IPS-18c (cell line): ENCODE measurements around the gene RGL1.

Experiments
- H3K4me3 ChIP-seq: 2 replicates; pipeline ENCODE4 v1.7.0; 2013; ENCODE audit warnings: low read depth, mild to moderate bottlenecking, low read length, moderate library complexity; ENCODE audit not compliant: insufficient read depth
- H3K9me3 ChIP-seq: one replicate; pipeline ENCODE4 v1.6.1; 2013; ENCODE audit warnings: mild to moderate bottlenecking, low read length, moderate library complexity; ENCODE audit not compliant: control insufficient read depth, insufficient read depth

RGL1 gene

DNA sequence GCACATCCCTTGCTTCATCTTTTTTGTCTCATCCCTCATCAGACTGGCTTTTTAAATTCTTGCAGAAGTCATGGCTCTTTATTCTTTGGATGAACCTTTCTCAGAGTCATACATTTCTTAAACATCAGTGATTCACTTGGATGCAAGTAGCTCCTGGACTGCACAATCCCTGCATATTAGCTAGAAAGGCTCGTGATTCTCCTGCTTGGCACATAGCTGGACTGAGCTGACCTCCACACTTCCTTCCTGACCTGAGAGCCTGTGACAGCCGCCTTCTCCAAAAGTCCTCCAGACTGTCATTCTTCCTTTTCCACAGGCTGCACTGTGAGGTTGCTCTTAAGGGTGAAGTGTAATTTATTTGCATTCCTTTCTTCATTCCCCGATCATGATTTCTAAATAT is 109.4 kb downstream of the RGL1 start:
- Histone ChIP-seq H3K9me3 (no peaks in the 10 kb centered on the region), H3K4me3 (no peak overlapping the region)

DNA sequence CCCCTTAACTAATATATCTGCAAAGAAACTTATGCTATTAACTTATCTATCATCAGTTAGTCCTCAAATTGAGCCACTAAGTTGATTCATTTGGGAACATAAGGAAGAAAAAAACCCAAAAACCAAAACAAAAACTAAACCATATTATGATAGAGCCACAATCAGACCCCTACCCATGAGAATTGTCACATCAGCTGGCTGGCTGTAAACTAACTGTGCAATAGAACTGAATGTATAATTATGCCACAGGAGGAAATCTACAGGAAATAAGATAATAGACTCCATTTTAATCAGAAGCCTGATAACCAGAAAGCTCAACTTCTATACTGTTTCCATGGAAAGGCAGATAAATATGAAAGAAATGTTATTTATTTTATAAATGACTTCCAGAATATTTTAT is 110.0 kb downstream of the RGL1 start:
- H3K9me3 ChIP-seq: no peaks in the 10 kb centered on the region

DNA sequence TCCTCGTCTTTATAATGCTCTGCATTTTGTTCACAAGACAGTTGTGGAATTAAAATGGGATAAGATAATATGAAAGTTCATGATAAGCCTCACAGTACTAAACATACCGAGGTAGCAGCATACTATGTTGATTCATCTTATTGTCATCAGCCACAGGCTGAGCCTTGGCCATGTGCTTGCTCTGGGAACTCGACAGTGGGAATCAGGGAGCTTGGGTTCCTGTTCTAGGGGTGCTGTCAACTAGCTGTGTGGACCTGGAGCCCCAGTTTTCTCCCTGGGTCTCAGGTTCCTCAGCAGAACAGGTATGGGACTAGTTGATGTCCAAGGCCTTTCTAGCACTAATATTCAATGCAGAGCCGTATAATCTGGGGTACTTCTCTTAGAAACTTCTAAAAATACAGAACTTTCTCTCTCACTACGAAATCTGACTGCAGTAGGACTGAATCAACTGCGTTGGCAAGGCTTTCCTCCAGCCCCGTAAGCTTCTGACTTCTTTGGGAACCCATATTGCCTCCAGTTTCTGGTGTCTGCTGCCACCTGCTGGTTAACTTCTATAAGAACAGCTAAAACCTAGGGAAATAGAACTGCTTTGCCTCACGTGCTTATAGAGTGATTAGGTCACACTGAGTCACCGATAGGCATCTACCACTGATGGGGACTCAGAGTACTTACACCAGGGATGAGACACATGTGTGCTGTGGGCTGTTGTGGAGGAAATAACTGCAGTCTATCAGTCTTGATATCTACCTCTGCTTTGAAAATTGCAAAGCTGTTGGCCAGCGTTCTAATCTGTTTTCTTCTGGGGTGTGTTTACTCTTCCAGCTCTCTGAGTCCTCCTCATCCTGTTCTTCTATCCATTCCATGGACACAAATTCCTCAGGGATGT is 110.9 kb downstream of the RGL1 start:
- no peaks in the 10 kb centered on the region for H3K9me3 ChIP-seq
- H3K4me3 ChIP-seq: no peak overlapping the region

More for the DNA sequence above, 110.0 kb downstream of the RGL1 start:
- H3K4me3 ChIP-seq: no peak overlapping the region

DNA sequence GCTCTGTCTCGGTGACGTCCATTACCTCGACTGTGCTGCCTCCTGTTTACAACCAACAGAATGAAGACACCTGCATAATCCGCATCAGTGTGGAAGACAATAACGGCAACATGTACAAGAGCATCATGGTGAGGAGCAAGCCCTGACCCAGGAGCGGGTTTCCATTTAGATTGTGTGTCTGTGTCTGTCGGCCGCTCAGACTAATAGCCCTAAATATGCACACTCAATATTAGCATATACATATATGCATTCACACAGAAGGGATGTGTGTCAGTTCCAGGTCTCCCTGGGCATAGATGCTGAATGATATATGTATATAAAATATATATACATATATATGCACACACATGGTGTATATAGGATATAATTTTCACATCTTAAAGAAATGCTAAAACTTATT is 111.7 kb downstream of the RGL1 start:
- H3K9me3 ChIP-seq: no peaks in the 10 kb centered on the region
- no peak overlapping the region for H3K4me3 ChIP-seq

DNA sequence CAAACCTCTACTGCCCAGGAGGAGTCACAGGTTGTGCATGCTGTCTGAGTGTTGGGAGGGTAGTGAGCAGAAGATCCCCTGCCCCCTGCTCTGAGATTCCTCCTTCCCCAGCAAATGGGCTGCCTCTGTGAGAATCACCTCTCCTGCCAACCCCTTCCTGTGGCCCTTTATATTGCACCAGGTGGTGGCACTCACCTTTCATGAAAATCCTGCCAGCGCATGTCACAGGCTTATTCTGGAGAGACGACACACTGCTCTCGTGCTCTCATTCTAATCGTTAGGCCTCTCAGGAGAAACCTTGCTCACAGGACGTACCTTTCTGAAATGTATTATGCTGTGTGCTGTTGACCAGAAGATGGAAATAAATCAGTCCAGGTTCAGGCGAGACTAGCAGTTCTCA is 113.7 kb downstream of the RGL1 start:
- Histone ChIP-seq H3K4me3 (no peak overlapping the region), H3K9me3 (no peaks in the 10 kb centered on the region)

DNA sequence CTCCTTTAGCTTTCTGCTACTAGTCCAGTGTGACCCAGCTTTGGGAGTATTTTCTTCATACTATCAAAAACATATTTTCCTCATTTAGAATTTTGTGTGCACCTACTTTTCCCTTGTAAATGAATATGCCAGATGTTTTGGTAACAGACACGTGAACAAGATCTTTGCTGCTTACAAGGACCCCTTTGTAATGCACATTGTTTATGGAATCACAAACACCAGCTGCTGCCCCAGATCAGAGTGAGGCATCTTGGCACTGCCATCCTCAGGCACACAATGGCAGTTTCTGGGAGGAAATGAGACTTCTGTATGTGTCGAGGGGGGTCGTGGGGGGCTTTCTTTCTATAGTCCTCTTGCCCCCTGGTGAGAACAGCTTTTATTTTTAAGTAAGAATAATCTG is 115.7 kb downstream of the RGL1 start:
- no peak overlapping the region for H3K4me3 ChIP-seq
- no peaks in the 10 kb centered on the region for H3K9me3 ChIP-seq

DNA sequence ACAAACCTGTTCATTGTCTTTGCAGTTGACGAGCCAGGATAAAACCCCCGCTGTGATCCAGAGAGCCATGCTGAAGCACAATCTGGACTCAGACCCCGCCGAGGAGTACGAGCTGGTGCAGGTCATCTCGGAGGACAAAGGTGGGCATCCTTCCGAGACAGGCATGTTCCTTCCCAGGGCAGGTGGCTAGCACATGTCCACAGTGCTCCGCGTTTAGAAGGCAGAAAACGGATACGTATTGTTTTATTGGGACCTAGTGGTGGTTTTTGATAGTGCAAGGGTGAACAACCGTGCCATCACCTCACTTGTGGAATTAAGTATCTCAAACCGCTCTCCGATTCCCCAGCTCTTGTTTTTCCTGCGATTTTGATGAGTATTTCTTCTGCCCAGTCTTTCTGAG is 117.3 kb downstream of the RGL1 start:
- H3K9me3 ChIP-seq: no peaks in the 10 kb centered on the region
- H3K4me3 ChIP-seq: no peak overlapping the region

DNA sequence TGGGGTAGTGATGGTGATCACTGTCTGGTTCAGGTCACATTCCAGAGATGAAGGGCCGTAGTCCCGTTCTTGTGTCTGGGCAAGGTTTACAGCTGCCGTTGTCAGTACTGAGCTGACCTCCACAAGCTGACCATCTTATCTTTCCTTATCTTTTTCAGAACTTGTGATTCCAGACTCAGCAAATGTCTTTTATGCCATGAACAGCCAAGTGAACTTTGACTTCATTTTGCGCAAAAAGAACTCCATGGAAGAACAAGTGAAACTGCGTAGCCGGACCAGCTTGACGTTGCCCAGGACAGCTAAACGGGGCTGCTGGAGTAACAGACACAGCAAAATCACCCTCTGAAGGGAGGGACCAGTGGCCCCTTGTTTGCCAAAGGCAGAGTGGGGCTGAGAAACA is 121.0 kb downstream of the RGL1 start:
- H3K9me3 ChIP-seq: peaks cover 3% of the 10 kb centered on the region
- H3K4me3 ChIP-seq: no peak overlapping the region

DNA sequence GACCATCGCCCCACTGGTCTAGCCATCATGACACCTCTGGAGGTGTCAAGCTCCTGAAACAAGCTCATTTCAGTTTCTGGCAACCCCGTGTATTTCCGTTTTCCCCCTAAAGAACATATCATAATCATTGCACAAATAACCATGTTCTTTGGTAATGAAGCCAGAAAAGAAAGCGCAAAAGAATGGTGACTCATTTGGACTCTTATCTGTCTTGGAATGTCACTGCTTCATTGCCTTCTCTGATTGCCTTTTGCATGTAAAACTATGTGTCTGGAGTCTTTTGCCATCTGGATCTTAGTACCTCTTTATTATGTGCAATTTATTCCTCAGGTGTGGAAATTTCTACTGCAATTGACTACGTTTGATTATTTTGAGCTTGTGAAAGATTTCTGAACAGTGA is 122.1 kb downstream of the RGL1 start:
- Histone ChIP-seq H3K4me3 (no peak overlapping the region), H3K9me3 (peaks cover 3% of the 10 kb centered on the region)

DNA sequence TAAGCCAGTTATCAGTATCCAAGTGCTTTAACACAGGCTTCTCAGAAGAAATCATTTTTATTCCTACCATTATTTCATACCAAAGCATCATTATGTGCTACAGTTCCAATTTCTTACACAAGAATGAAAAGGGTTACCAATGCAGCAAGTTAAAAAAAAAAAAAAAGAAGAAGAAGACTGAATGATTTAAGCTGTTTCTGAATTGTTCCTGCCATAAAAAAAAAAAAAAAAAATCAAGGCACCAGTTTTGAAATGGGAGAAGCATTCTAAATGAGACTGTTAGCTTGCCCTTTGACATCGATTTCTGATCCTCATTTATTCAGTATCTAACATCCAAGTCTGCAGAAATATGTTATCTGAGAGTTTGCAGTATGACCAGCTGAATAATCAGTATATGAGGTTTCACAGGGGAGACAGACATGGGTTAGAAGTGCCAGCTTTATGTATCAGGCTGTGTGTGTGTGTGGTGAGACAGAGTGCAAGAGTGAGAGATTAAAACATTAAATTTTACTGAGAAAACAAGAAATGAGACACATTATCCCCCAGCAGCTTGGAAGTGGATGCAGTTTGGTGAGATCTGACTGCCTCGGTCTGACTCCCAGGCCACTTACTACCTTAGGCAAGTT is 126.8 kb downstream of the RGL1 start:
- Histone ChIP-seq H3K4me3 (no peak overlapping the region), H3K9me3 (peaks cover 3% of the 10 kb centered on the region)

DNA sequence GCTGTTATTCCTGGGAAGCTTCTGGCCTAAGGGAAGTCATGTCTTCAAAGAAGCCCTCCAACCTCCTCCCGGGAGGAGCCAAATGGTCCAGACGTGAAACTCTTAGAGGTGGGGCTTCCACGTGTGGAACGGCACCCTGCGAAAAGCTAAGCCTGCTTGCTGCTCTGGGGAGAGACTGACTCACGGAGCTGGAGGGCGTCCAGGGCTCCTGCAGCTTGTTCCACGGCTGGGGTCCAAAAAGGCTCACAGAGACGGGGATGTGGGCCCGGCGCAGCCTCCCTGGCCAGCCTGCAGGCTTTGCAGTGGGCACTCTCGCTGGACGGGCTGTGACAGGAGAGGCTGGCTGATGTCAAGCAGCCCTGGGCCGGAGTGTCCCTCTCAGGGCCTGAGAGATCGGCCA is 127.5 kb downstream of the RGL1 start:
- Histone ChIP-seq H3K9me3 (peaks cover 3% of the 10 kb centered on the region), H3K4me3 (no peak overlapping the region)

DNA sequence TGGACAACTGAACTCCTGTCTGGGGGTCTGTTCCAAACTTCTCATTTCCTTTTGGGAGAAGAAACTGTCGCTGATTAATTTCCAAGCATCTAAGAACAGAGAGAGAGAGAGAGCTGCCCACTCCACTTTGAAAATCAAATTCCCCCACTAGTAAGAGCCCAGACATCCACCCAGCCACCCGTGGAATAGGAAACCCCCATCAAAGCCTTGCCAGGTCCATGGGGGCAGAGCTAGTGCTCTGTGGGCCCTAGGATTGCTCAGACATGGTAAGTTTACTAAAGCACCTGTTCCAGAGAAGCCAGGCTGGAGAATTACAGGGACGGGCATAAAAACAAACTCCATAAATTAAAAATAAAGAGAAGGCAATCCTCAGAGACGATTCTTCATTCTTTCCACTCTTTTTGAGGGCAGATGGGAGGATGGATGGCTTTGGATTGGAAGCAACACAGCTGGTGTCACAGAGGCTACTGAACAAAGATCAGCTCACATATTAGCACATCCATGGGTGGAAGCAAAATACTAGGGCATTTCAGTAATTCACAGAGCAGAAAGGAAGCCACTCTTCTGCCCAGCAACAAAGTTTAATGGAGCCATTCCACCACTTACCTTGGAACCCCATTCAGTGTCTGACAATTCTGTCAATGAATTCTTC is 128.7 kb downstream of the RGL1 start:
- peaks cover 3% of the 10 kb centered on the region for H3K9me3 ChIP-seq
- no peak overlapping the region for H3K4me3 ChIP-seq

DNA sequence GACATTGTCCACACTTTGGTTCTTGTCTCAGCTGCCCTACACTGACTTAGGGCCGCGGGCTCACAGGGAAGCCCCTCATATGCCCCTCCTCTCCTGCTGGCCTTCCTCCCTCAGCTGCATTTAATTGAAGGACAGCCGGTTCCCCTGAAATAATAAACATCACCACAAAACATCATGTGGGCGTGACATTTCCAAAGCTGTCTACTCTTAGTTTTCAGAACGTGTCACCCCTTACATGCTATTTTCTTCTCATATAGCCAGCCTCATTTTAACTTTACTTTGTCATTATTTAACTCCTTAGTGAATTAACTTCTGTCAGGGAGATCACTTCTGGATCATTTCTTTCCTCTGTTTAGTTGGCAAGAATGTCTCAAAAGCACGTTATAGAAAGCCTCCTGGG is 129.4 kb downstream of the RGL1 start:
- H3K9me3 ChIP-seq: no peaks in the 10 kb centered on the region
- no peak overlapping the region for H3K4me3 ChIP-seq

DNA sequence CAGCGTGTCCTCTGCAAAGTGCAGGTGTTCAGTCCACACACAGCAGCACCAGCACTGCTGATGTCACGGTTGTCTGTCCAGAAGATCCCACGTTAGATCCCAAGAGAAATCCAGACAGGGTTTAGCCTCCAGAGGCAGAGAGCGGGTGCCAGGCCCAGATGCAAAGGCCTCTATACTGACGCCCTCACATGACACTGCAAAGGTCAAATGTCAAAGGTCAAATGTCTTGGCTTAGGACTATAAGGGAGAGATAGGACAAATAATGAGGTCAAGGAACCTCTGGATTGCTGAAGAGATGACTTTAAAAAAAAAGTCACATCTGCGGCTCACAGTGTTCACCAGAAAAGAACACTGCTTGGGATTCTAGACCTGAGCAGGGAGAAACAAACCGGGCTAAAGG is 131.1 kb downstream of the RGL1 start:
- H3K4me3 ChIP-seq: no peak overlapping the region
- no peaks in the 10 kb centered on the region for H3K9me3 ChIP-seq

DNA sequence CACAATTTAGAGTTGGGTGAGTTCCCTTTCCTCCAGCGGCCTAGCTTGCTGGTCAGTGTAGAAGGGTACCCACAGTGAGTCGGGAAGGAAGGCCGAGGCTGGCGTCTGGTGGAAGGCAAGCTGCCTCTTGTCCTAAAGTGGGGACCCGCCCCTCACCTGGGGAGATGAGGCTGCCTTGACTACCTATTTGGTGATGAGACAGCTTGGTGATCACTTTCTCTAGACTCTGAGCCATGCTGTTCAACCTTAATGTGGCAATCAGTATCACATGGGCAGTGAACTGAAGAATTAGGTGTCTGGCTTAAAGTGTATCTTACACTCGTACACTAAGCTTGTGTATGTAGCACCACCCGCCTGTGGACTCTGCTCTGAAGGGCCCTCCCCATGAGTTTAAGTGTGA is 131.9 kb downstream of the RGL1 start:
- H3K9me3 ChIP-seq: no peaks in the 10 kb centered on the region

DNA sequence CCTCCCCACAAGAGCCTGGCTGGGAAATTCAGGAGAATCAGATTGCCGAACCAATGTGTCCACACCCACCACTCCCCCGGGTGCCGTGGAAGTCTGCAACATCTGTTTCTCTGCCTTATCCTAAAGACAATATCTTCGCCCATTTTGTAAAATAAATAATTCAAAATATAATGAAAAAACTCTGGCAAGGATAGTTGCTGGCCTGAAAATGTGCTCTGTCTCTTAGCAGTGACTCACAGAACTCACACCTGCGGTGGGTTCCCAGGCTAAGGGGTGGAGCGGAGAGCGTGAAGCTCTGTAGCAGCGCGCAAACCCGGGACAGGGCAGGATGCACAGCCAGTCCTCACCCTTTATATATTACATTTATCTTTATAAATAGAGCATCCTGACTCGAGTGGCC is 132.7 kb downstream of the RGL1 start:
- Histone ChIP-seq H3K9me3 (no peaks in the 10 kb centered on the region), H3K4me3 (no peak overlapping the region)

More for the DNA sequence above, 131.9 kb downstream of the RGL1 start:
- H3K4me3 ChIP-seq: no peak overlapping the region

DNA sequence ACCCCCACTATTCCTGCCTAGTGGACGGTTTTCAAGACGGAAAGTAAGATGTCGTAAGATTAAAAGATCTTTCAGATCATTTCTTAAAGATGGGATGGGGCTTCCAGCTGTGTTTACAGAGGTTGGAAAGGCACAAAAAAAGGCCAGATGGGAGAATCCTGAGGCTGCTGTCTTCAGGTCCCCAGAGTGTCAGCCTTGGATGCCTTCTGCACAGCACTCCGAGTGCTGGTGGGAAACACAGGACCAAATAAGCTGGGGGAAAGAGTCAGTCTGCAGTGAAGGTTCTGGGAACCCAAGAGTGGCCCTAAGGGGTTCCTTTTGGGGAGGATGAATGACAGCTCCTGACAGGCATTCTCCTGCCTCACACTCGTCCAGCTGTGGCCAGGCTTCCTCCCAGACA is 136.1 kb downstream of the RGL1 start:
- Histone ChIP-seq H3K4me3 (no peak overlapping the region), H3K9me3 (no peaks in the 10 kb centered on the region)
